Stimulated activated CD8-positive, alpha-beta memory T cell treated with anti-CD3 and anti-CD28 coated beads, Interleukin-4, amount 100 ng/mL, for 24 hours (primary cell): ENCODE measurements around the gene MPC2.

Experiments used
- DNase-seq: peaks from one replicate; pipeline ENCODE4 v3.0.0-alpha.2; 2020; ENCODE audit warnings: low read depth

The MPC2 gene

DNA sequence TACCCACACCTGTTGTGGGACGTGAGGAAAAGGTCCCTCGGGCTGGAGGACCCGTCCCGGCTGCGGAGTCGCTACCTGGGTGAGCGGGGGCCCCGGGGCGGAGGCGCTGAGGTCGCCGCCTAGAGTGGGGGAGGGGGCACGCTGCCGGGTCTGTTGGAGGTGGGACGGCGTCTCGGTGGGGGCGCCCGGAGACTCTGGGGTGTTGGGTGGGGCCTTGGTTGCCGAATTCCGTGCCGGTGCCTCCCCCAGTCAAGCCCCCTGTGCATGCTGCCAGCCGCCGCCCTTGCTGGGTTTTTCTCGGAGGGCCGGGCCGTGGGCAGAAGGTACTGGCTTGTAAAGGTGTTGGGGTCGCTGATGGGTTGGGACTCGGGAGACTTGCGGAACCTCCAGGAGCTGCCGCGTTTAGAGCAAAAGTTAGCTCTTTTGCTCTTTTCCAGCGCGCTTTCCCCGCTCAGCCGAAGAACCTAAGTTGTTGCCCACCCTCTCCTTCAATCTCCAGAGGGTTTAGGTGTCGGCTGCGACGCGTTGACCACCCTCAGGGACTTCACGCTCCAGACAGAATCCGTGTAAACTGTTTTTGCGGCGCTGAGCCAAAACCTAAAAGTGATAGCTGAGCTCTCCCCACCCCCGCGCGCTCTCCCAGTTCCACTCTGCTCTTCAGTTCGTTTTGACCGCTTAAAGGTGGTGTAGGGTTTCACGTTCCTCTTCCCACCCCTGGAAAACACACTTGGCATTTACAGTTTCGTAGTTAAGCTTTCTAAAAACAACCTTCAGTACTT, at the start of gene MPC2:
Gene MPC2 (minus strand): TSS at position 143 of the 779 bp plus-strand sequence. CDS start 1,231 bp downstream, outside the sequence.
- DNase-seq: peak; percentile 46

DNA sequence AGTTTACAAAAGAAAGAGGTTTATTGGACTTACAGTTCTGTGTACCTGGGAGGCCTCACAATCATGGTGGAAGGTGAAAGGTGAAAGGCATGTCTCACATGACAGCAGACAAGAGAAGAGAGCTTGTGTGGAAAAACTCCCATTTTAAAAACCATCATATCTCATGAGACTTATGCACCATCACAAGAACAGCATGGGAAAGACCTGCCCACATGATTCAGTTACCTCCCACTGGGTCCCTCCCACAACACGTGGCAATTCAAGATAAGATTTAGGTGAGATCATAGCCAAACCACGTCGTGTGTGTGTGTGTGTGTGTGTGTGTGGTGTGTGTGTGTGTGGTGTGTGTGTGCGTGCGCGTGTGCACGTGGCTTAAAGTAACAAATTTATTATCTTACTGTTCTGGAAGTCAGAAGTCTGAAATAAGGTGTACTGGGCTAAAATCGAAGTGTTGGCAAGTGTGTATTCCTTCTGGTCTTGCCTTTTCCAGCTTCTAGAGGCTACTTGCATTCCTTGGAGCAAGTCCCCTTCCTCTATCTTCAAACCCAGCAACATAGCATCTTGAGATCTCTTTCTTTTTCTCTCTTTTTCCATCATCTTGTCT, 48.1 kb upstream of the MPC2 start:
- DNase-seq: no peak

GRCh38 chr1:167983797-167984420, 47.0 kb upstream of the MPC2 start:
- no peak for DNase-seq

- DNase-seq: no peak
Measured at GRCh38 chr1:167981933-167982332, 45.1 kb upstream of the MPC2 start.

- DNase-seq: no peak
Measured at GRCh38 chr1:167977245-167977644, 40.4 kb upstream of the MPC2 start.

GRCh38 chr1:167974698-167975097, 37.8 kb upstream of the MPC2 start:
- no peak for DNase-seq

GRCh38 chr1:167973832-167974231, 37.0 kb upstream of the MPC2 start:
- DNase-seq: no peak

- DNase-seq: no peak
Measured at GRCh38 chr1:167968569-167968968, 31.7 kb upstream of the MPC2 start.

DNA sequence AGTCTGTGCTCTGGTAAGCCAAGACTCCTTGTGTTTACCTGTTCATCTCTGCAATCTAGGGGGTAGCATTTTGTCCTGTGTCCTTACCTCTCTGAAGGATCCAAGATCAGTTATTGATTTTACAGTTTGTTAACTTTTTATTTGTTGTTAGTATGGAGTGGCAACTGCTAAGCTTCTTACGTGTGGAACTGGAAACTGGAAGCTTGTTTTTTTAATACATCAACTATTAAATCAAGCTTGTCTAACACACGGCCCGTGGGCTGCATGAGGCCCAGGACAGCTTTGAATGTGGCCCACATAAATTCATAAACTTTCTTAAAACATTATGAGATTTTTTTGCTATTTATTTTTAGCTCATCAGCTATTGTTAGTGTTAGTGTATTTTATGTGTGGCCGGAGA, 29.2 kb upstream of the MPC2 start:
- no peak for DNase-seq

GRCh38 chr1:167964646-167965045, 27.8 kb upstream of the MPC2 start:
- no peak for DNase-seq

GRCh38 chr1:167957710-167958109, 20.8 kb upstream of the MPC2 start:
- no peak for DNase-seq

DNA sequence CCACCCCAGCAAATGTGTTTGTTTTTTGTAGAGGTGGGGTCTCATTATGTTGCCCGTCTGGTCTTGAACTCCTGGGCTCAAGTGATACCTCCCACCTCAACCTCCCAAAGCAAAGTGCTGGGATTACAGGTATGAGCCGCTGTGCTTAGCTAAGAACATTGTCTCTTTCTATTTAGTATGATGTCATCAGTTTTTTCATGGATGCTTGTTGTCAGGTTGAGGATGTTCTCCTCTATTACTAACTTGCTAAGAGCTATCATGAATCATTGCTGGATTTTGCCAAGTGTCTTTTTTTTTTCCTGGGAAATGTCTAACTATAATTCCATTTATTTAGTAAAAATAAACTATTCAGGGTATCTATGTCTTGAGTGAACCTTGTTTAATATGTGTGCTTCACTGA, 19.0 kb upstream of the MPC2 start:
- DNase-seq: no peak

DNA sequence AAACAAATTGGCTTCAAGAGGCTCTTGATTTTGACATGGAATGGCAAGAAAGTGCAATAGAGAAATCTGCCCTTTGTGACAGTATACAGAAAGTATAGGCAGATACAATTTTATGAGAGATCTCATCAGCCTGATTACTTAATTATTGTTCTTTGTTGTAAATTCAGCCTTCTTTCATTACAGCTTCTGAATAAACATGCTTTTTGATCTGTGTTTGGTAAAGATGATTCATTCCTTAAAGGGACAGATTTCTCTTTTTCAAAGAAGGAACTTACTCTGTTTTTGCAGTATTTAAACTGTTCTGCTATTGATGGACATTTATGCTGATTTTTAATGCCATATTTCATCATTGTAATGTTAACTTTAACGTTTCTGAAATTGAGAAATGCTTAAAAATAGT, 13.7 kb upstream of the MPC2 start:
- no peak for DNase-seq

DNA sequence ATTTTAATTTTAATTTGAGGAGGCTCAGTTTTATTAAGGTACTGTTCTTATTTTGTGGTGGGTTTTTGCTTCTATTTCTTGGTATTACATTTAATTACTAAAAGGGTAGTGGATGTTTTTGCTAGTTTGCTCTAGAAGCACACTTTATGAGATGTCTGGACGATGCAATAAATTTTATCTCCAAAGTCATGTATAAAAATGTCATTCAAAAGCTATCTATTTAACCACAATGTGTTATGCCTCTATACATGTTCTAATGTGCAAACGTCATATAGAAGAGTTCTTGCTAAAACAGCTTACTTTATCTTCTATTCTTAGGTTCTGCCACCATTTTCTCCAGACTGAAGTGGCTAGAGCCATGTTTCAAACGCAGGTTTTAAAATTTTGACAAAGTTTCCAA, 12.9 kb upstream of the MPC2 start:
- DNase-seq: no peak

DNA sequence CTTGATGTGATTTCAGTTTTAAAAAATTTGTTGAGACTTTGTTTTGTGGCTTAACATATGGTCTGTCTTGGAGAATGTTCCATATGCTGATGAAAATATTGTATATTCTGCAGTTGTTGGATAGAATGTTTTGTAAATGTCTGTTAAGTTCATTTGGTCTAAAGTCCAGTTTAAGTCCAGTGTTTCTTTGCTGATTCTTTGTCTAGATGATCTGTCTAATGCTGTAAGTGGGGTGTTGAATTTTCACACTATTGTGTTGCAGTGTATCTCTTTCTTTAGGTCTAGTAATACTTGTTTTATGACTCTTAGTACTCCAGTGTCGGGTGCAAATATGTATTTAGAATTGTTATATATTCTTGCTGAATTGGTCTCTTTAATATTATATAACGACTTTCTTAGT, 10.9 kb upstream of the MPC2 start:
- DNase-seq: no peak

GRCh38 chr1:167943541-167943940, 6.7 kb upstream of the MPC2 start:
- DNase-seq: no peak

DNA sequence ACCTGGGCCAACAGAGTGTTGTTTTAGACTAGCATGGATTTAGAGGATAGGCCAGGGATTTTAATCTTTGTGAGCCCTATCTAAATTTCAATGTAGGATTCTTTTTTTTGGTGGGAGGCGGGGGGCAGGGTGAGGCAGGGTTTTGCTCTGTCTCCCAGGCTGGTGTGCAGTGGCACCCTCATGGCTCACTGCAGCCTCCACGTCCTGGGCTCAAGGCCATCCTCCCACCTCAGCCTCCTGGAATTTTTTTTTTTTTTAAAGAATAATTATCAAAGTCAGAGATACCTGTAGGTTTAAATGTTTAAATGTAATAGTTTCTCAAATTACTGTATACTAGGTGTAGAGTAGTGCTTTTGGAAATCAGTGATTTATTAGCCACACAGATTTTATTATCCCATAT, 3.4 kb upstream of the MPC2 start:
- DNase-seq: no peak

- no peak for DNase-seq
Measured at GRCh38 chr1:167938080-167938636, 1.3 kb upstream of the MPC2 start.

- DNase-seq: no peak
Measured at GRCh38 chr1:167937709-167938010, 788 bp upstream of the MPC2 start.

DNA sequence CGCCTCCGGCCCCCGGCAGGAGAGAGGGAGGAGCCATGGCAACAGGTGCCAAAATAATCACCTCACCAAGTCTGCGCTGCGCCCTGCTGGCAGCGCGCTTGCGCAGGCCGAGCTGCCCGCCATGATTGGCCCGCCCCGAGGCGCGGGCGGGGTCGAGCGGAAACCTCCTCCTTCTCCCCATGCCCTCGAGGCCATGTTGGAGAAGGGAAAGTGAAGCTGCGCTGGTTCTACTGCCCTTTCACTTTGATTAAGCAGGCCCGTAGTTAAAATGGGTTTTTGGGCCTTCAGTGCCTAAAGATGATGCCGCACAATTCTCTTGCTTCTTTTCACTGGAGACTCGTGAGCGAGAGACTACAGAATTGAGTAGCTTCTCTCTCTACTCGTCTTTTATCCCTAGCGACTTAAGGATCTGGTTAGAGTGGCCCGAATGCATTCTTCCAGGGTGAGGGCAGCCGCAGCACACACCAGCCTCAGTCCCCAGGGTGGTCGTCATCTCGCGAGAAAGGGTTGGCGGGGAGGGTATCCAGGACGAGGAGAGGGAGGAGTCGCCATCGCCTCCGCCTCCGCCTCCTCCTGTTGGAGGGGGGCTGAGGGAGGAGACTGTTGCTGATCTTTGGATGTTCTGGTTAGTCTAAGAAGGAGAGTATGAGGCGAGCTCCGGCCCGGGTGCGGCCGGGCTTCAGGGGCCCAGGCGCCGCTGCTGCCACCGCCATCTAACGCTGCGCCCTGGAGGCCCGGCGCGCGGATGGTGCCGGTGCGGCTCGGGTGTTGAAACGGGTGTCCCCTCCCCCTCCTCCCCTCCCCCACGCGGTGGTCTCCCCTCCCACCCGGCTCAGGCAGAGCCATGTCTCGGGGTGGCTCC, 573 bp downstream of the MPC2 start, which contains the start of gene DCAF6:
Gene DCAF6 (plus strand): TSS at position 616 of the 862 bp plus-strand sequence. CDS start 229 bp downstream, at position 845.
- peak; percentile 91 for DNase-seq

DNA sequence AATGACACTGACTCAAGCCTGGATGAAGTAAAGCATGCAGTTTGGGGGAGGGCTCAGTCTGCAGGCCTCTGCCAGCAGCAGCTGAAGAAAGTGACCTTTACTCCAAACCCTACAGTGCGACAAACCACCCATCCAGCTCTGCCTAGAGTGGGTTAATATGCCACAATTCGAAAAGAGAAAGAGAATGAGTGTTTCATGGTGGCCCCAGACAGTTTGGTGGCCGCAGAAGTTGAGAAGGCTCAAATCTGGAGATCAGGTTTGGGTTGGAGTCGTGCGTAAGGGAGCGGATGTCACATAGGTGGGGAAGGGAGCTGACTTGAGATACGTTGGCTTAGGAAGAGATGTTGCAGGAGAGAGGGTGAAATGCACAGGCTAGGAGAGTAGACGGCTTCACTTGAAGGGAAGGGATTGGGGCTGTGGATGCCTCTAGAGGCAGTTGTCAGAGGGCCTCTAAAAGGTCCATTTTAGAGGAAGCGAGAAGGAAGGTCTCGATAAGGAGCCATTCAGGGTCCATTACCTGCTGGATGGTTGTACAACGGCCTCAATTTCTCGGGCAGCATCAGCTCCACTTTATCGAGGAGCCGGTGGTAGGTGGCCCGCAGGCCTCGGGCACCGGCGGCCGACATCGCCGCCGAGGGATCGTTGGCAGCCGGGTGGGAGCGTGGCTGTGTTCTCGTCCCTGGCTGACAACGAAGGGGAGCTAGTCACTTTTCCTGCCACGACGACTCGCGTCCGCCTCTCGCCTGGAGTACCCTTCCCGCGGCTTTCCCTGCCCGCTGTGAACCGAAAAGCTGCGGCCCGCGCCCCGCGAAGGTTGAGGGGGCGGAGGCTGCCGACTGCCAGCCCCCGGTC, 1.4 kb downstream of the MPC2 start:
- peak; percentile 4 for DNase-seq
